Measurements from ENCODE around the gene SRGAP2C.
"Not testable (repeated sequence)": the region's sequence is repeated elsewhere in the genome, so short reads cannot be mapped to it uniquely, and the experiment has no call there.

DNA sequence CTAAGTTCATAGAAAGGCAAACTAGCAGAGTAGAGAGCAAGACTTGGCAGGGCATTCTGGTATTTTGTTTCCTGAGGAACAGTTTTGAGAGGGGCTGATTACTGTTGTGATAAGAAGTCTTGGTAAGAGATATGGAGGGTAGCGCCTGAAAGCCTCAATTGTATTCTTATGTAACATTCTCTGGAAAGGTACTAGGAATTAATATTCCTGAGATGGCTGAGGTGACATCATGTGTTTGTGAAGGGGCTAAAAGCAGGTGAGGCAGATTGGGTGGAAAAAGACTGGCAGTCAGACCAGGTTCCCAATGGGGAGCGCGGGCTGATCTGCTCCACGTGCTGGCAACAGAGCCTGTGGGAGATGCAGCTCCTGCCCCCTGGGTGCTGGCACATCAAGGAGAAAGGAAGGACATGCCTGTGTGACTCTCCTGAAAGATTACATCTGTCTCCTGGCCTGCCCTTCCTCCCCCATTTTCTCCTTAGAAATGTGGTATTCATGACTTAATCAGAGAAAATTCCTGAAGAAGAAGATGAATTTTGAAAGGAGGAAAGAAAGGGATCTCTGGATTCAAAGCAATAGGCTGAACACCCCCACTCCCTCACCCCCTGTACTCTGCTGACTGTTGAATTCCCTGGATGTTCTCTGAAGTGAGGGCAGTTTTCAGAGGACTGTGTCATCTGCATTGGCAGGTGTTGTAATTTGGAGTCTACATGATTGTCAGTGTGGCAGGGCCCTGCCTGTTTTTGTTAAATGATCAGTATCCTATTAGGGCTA lies 94.2 kb downstream of the SRGAP2C start:
- TF ChIP-seq ZSCAN29 (CRISPR knock-in tag; conservative IDR thresholded peaks at IDR 0.05); ZNF317 (CRISPR knock-in tag; IDR thresholded peaks at IDR 0.05); SRSF4 (IDR thresholded peaks at IDR 0.05; ENCODE audit: low read depth, low read length, poor library complexity, severe bottlenecking); RBAK (CRISPR knock-in tag; IDR thresholded peaks at IDR 0.05); ZKSCAN8 (CRISPR knock-in tag; IDR thresholded peaks at IDR 0.05; ENCODE audit: borderline replicate concordance); MAZ (IDR thresholded peaks at IDR 0.05; ENCODE audit: borderline replicate concordance, low read depth, low read length); MAZ (CRISPR knock-in tag; IDR thresholded peaks at IDR 0.05; ENCODE audit: low read depth); GATAD2A (CRISPR knock-in tag; IDR thresholded peaks at IDR 0.05); POLR2A (IDR thresholded peaks at IDR 0.05; ENCODE audit: insufficient read depth in 1 of 2, low read depth in 2 of 2, low read length in 2 of 2): not testable (repeated sequence)
- TF ChIP-seq, protein P1, sequence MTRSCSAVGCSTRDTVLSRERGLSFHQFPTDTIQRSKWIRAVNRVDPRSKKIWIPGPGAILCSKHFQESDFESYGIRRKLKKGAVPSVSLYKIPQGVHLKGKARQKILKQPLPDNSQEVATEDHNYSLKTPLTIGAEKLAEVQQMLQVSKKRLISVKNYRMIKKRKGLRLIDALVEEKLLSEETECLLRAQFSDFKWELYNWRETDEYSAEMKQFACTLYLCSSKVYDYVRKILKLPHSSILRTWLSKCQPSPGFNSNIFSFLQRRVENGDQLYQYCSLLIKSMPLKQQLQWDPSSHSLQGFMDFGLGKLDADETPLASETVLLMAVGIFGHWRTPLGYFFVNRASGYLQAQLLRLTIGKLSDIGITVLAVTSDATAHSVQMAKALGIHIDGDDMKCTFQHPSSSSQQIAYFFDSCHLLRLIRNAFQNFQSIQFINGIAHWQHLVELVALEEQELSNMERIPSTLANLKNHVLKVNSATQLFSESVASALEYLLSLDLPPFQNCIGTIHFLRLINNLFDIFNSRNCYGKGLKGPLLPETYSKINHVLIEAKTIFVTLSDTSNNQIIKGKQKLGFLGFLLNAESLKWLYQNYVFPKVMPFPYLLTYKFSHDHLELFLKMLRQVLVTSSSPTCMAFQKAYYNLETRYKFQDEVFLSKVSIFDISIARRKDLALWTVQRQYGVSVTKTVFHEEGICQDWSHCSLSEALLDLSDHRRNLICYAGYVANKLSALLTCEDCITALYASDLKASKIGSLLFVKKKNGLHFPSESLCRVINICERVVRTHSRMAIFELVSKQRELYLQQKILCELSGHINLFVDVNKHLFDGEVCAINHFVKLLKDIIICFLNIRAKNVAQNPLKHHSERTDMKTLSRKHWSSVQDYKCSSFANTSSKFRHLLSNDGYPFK (CRISPR knock-in tag; IDR thresholded peaks at IDR 0.05; ENCODE audit: borderline replicate concordance), result not testable (repeated sequence)
- TF ChIP-seq, protein P2, sequence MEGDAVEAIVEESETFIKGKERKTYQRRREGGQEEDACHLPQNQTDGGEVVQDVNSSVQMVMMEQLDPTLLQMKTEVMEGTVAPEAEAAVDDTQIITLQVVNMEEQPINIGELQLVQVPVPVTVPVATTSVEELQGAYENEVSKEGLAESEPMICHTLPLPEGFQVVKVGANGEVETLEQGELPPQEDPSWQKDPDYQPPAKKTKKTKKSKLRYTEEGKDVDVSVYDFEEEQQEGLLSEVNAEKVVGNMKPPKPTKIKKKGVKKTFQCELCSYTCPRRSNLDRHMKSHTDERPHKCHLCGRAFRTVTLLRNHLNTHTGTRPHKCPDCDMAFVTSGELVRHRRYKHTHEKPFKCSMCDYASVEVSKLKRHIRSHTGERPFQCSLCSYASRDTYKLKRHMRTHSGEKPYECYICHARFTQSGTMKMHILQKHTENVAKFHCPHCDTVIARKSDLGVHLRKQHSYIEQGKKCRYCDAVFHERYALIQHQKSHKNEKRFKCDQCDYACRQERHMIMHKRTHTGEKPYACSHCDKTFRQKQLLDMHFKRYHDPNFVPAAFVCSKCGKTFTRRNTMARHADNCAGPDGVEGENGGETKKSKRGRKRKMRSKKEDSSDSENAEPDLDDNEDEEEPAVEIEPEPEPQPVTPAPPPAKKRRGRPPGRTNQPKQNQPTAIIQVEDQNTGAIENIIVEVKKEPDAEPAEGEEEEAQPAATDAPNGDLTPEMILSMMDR (CRISPR knock-in tag; IDR thresholded peaks at IDR 0.05), result not testable (repeated sequence)
- TF ChIP-seq, protein P3, sequence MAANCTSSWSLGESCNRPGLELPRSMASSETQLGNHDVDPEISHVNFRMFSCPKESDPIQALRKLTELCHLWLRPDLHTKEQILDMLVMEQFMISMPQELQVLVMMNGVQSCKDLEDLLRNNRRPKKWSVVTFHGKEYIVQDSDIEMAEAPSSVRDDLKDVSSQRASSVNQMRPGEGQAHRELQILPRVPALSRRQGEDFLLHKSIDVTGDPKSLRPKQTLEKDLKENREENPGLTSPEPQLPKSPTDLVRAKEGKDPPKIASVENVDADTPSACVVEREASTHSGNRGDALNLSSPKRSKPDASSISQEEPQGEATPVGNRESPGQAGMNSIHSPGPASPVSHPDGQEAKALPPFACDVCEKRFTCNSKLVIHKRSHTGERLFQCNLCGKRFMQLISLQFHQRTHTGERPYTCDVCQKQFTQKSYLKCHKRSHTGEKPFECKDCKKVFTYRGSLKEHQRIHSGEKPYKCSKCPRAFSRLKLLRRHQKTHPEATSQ (CRISPR knock-in tag; IDR thresholded peaks at IDR 0.05; ENCODE audit: borderline replicate concordance), result not testable (repeated sequence)
- TF ChIP-seq, protein P4, sequence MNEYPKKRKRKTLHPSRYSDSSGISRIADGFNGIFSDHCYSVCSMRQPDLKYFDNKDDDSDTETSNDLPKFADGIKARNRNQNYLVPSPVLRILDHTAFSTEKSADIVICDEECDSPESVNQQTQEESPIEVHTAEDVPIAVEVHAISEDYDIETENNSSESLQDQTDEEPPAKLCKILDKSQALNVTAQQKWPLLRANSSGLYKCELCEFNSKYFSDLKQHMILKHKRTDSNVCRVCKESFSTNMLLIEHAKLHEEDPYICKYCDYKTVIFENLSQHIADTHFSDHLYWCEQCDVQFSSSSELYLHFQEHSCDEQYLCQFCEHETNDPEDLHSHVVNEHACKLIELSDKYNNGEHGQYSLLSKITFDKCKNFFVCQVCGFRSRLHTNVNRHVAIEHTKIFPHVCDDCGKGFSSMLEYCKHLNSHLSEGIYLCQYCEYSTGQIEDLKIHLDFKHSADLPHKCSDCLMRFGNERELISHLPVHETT (CRISPR knock-in tag; conservative IDR thresholded peaks at IDR 0.05), result not testable (repeated sequence)
